ENCODE results near the gene CACNB2.

DNA sequence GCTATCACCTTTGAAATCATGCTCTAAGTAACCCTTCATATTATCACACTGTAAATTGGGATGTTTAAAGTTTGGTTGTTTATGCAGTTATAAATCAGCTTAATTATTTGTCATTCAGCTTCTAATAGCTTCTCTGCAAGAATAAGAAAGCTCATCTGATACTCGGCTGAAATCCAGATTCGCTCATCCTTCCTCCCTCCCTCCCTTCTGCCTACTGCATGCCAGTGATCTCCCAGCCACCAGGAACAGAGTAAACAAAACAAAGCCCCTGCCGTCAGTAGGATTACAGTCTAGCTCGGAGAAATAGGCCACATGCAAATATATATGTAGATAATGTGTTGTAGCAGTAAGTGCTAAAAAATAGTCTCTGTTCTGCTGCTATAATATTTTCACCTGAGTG is 299.4 kb downstream of the CACNB2 start:
- TF ChIP-seq ESRRA (IDR thresholded peaks at IDR 0.05; ENCODE audit: low read length): no peak
- TF ChIP-seq CTCF (IDR thresholded peaks at IDR 0.05 in 2 of 3, conservative IDR thresholded peaks at IDR 0.05 in 1 of 3; ENCODE audit: control insufficient read depth in 2 of 3, extremely low read depth in 1 of 3, insufficient read depth in 1 of 3, low read depth in 3 of 3, low read length in 3 of 3): no peak
- no peak for TF ChIP-seq TCF12 (IDR thresholded peaks at IDR 0.05; ENCODE audit: low read depth, low read length)
- TF ChIP-seq EP300 (IDR thresholded peaks at IDR 0.05; ENCODE audit: borderline replicate concordance in 1 of 2, control insufficient read depth in 1 of 2, low read depth in 2 of 2, low read length in 2 of 2): no peak
- TF ChIP-seq TAF1 (IDR thresholded peaks at IDR 0.05; ENCODE audit: borderline replicate concordance, low read depth, low read length): no peak
- no peak for TF ChIP-seq MEF2A (IDR thresholded peaks at IDR 0.05; ENCODE audit: insufficient read depth, low read depth, low read length)
- TF ChIP-seq RB1 (IDR thresholded peaks at IDR 0.05; ENCODE audit: borderline replicate concordance): no peak
- no peak for TF ChIP-seq KDM1A (IDR thresholded peaks at IDR 0.05; ENCODE audit: borderline replicate concordance)
- no peak for TF ChIP-seq BACH1 (IDR thresholded peaks at IDR 0.05; ENCODE audit: borderline replicate concordance)
- no peak for TF ChIP-seq PAX5 (IDR thresholded peaks at IDR 0.05; ENCODE audit: borderline replicate concordance, low read depth, low read length)
- TF ChIP-seq SIN3A (IDR thresholded peaks at IDR 0.05; ENCODE audit: low read depth, low read length): no peak
- no peak for TF ChIP-seq SMAD5 (IDR thresholded peaks at IDR 0.05; ENCODE audit: low read depth)
- no peak for TF ChIP-seq ATF3 (IDR thresholded peaks at IDR 0.05; ENCODE audit: borderline replicate concordance, extremely low read depth, low read depth, low read length)

Data from GM12878 (cell line).